K562 (cell line): ENCODE measurements around the gene GTPBP6. TPM values are rescaled to one million over a fixed set of nuclear protein-coding genes. Genes with fewer than 3 reads are reported as not detected.

Experiments
- ATAC-seq: fragments of 200-7000 bp; cut with Tn5 transposase; 3 replicates; pipeline ENCODE4 v1.9.1; 2020; ENCODE audit warnings: moderate library complexity
- BruUV-seq: library from RNA; stranded (reverse); fragments of 400-500 nt; replicated peaks from 2 replicates; lab custom pipeline; 2021; lab: Mats Ljungman, UMichigan
- CTCF ChIA-PET: fragments of 300-600 bp; formaldehyde crosslinking; extraction: SDS; loops from one replicate; lab custom pipeline; 2021; ENCODE audit warnings: low intra/inter-chr PET ratio; lab: Yijun Ruan, JAX
- POLR2A ChIA-PET: fragments of 300-600, 350-650 bp; sonication (Branson Sonifier 250); formaldehyde crosslinking; extraction: SDS; loops from one replicate; lab custom pipeline; 2021; ENCODE audit warnings: antibody characterized with exemption, inconsistent platforms; lab: Yijun Ruan, JAX
- DNase-seq, 4 experiments: peaks; one replicate each; pipeline versions ENCODE4 v3.0.0 to v3.0.0-alpha.2; 2011 to 2018; ENCODE audit warnings: low spot score in 3 of 4, mixed read lengths in 3 of 4; ENCODE audit errors: extremely low read depth in 1 of 4
- FAIRE-seq: peaks from 2 replicates; lab custom pipeline; 2011; peaks lifted over from hg19 to GRCh38; lab: Jason Lieb, UNC
- H2AFZ ChIP-seq: 2 replicates; pipeline ENCODE4 v1.6.0; 2011; ENCODE audit warnings: low read depth, low read length, control low read depth, inconsistent platforms
- H3K27ac ChIP-seq: fragments of 200-600 bp; 3 replicates; pipeline ENCODE4 v1.8.0; 2011; ENCODE audit warnings: low read depth, mild to moderate bottlenecking, control low read depth, inconsistent platforms, low read length, moderate library complexity, mixed read lengths; ENCODE audit errors: extremely low read depth
- H3K27me3 ChIP-seq, 2 experiments: fragments of 300-600 bp in 1 of 2; 2 replicates in 1 of 2; 3 replicates in 1 of 2; pipeline versions ENCODE4 v1.6.0 to v1.8.0; 2011; ENCODE audit warnings: inconsistent platforms in 2 of 2, low read length in 2 of 2, mild to moderate bottlenecking in 1 of 2, mixed read lengths in 1 of 2, moderate library complexity in 1 of 2; ENCODE audit not compliant: control insufficient read depth in 2 of 2, insufficient read depth in 2 of 2
- H3K36me3 ChIP-seq: fragments of 300-600 bp; 3 replicates; pipeline ENCODE4 v1.8.0; 2011; ENCODE audit warnings: mild to moderate bottlenecking, low read length, inconsistent platforms; ENCODE audit not compliant: control insufficient read depth, insufficient read depth
- H3K4me1 ChIP-seq, 2 experiments: fragments of 200-600 bp in 1 of 2; replicated peaks in 1 of 2; 2 replicates in 1 of 2; 3 replicates in 1 of 2; pipeline versions ENCODE4 v1.5.1 to v1.8.0; 2011; ENCODE audit warnings: inconsistent platforms in 2 of 2, low read length in 2 of 2, mild to moderate bottlenecking in 1 of 2, mixed read lengths in 1 of 2, moderate library complexity in 1 of 2; ENCODE audit not compliant: control insufficient read depth in 2 of 2, insufficient read depth in 2 of 2
- H3K4me2 ChIP-seq: 2 replicates; pipeline ENCODE4 v1.6.1; 2011; ENCODE audit warnings: low read length, control low read depth, inconsistent platforms, mixed read lengths; ENCODE audit not compliant: insufficient read depth
- H3K4me3 ChIP-seq: fragments of 200-600 bp; sonication (generic), shearing (Covaris generic); 2 replicates; pipeline ENCODE4 v1.5.1; 2016; ENCODE audit warnings: control low read depth, inconsistent platforms
- H3K79me2 ChIP-seq: fragments of 200-600 bp; 3 replicates; pipeline ENCODE4 v1.8.0; 2011; ENCODE audit warnings: low read length, inconsistent platforms; ENCODE audit not compliant: control insufficient read depth, insufficient read depth
- H3K9ac ChIP-seq, 2 experiments: 2 replicates each; pipeline versions ENCODE4 v1.6.0 to v1.6.1; 2011; ENCODE audit warnings: low read depth in 2 of 2, low read length in 2 of 2, control low read depth in 1 of 2, inconsistent platforms in 1 of 2, mild to moderate bottlenecking in 1 of 2, mixed read lengths in 1 of 2; ENCODE audit not compliant: insufficient read depth in 1 of 2
- H3K9me1 ChIP-seq: one replicate; pipeline ENCODE4 v1.6.0; 2011; ENCODE audit warnings: inconsistent platforms, mild to moderate bottlenecking, low read length, moderate library complexity; ENCODE audit not compliant: control insufficient read depth, insufficient read depth
- H3K9me3 ChIP-seq: replicated peaks from 2 replicates; pipeline ENCODE4 v1.5.1; 2011; ENCODE audit warnings: low read depth, low read length, inconsistent platforms; ENCODE audit not compliant: control insufficient read depth, insufficient read depth
- H4K20me1 ChIP-seq: replicated peaks from 2 replicates; pipeline ENCODE4 v1.6.1; 2011; ENCODE audit warnings: low read length, inconsistent platforms, mixed read lengths; ENCODE audit not compliant: control insufficient read depth, insufficient read depth
- CHD1 ChIP-seq: fragments of 200-600 bp; sonication (generic); IDR thresholded peaks from one replicate; pipeline ENCODE4 v1.6.1; 2012; ENCODE audit warnings: mild to moderate bottlenecking, moderate library complexity, low read length, inconsistent platforms
- EGR1 ChIP-seq: fragments of 450-650 bp; conservative IDR thresholded peaks from 2 replicates; pipeline ENCODE4 v1.6.1; 2017; ENCODE audit warnings: mild to moderate bottlenecking
- ETV1 ChIP-seq: fragments of 450-650 bp; conservative IDR thresholded peaks from 2 replicates; pipeline ENCODE4 v1.6.1; 2016; ENCODE audit warnings: missing genetic modification characterization, control low read depth, low read depth, missing compliant biosample characterization
- MAZ ChIP-seq, 2 experiments: fragments of 450-650 bp in 1 of 2; sonication (generic) in 1 of 2; formaldehyde crosslinking; IDR thresholded peaks in 1 of 2; conservative IDR thresholded peaks in 1 of 2; 2 replicates each; pipeline versions ENCODE4 v1.4.0 to v1.5.0; 2020; ENCODE audit warnings: mild to moderate bottlenecking in 1 of 2, missing genetic modification reagents in 1 of 2
- POLR2A ChIP-seq: fragments of 450-650 bp; conservative IDR thresholded peaks from 2 replicates; pipeline ENCODE4 v1.6.1; 2016
- POLR2G ChIP-seq: fragments of 200-400 bp; formaldehyde crosslinking; IDR thresholded peaks from 2 replicates; pipeline ENCODE4 v1.6.1; 2017; ENCODE audit warnings: low read depth, mild to moderate bottlenecking, antibody characterized with exemption, low read length, moderate library complexity
- PRDM10 ChIP-seq: fragments of 450-650 bp; IDR thresholded peaks from 2 replicates; pipeline ENCODE4 v1.6.1; 2018; ENCODE audit not compliant: partially characterized antibody
- RCOR1 ChIP-seq, 2 experiments: IDR thresholded peaks; 2 replicates each; pipeline ENCODE4 v1.6.1; 2012; ENCODE audit warnings: low read depth in 2 of 2, low read length in 2 of 2, borderline replicate concordance in 1 of 2, improper control_type of control experiment in 1 of 2
- SIX5 ChIP-seq, 2 experiments: IDR thresholded peaks; 2 replicates each; pipeline ENCODE4 v1.6.1; 2011; ENCODE audit warnings: low read length in 2 of 2, borderline replicate concordance in 1 of 2, low read depth in 1 of 2, mild to moderate bottlenecking in 1 of 2, moderate library complexity in 1 of 2; ENCODE audit not compliant: insufficient read depth in 1 of 2
- USF2 ChIP-seq: sonication (generic); formaldehyde crosslinking; IDR thresholded peaks from 2 replicates; pipeline ENCODE4 v1.5.0; 2020; ENCODE audit warnings: missing genetic modification reagents
- VEZF1 ChIP-seq: fragments of 200-800 bp; sonication (Bioruptor generic); IDR thresholded peaks from 2 replicates; pipeline ENCODE4 v1.6.1; 2017; ENCODE audit warnings: missing genetic modification characterization, missing compliant biosample characterization
- ZFP1 ChIP-seq: fragments of 450-650 bp; formaldehyde crosslinking; IDR thresholded peaks from 2 replicates; pipeline ENCODE4 v1.4.0; 2020; ENCODE audit warnings: mild to moderate bottlenecking, mixed read lengths
- ZNF175 ChIP-seq: fragments of 200-800 bp; sonication (Bioruptor generic); IDR thresholded peaks from 2 replicates; pipeline ENCODE4 v1.6.1; 2016; ENCODE audit warnings: low read depth, mild to moderate bottlenecking, missing genetic modification characterization, missing compliant biosample characterization
- ZNF695 ChIP-seq: fragments of 450-650 bp; formaldehyde crosslinking; IDR thresholded peaks from 2 replicates; pipeline ENCODE4 v1.4.0; 2020; ENCODE audit warnings: mild to moderate bottlenecking, moderate library complexity
- ZSCAN29 ChIP-seq: fragments of 450-650 bp; IDR thresholded peaks from 2 replicates; pipeline ENCODE4 v1.6.1; 2017
- WGBS: fragments of 100-300 bp; shearing (Covaris generic); methylation state at CpG from one replicate; pipeline ENCODE4 v1.1.6; 2016; ENCODE audit warnings: low coverage, mixed read lengths; ENCODE audit not compliant: insufficient coverage; ENCODE audit errors: missing lambda C conversion rate; 5-methylcytosine and 5-hydroxymethylcytosine counted together
- in situ Hi-C: fragments of 300-500 bp; cut with MboI; formaldehyde crosslinking; loops from 4 replicates; pipeline ENCODE4 v1.15.0; 2018; ENCODE audit warnings: inconsistent platforms, mixed read lengths
- intact Hi-C: fragments of 100-400 bp; cut with micrococcal nuclease; formaldehyde crosslinking; loops from 2 replicates; pipeline ENCODE4 v1.14.2; 2022
- polyA plus RNA-seq, 8 experiments: library from polyadenylated mRNA; depleted of rRNA in 4 of 8; stranded (reverse) in 5 of 8; unstranded in 3 of 8; fragments of >200 nt; fragmentation: Nextera tagmentation in 2 of 8; fragmentation: Illumina TruSeq in 1 of 8; extraction: Ambion mirVana in 2 of 8; extraction: Trizol in 1 of 8; gene quantifications; 2 replicates each; pipeline versions ENCODE4 v1.2.1 to v1.2.3, GENCODE V29; 2011 to 2014; ENCODE audit warnings: inconsistent platforms in 1 of 8, missing spikeins in 1 of 8
- total RNA-seq, 7 experiments: library from RNA; depleted of rRNA in 6 of 7; stranded (reverse); fragments of >200 nt in 6 of 7; fragmentation: Illumina TruSeq in 2 of 7; extraction: Trizol in 2 of 7; gene quantifications; 2 replicates each; pipeline versions ENCODE4 v1.2.1 to v1.2.3, GENCODE V29; 2011 to 2021; ENCODE audit warnings: low replicate concordance in 1 of 7

Gene GTPBP6
- total and polyA plus RNA-seq, 9 of the 15 experiments (the other 6 are each of a cell fraction or from before 2014, with no cell fraction given): 0.24 to 35.2 (median 8.0) TPM

- no peaks in the 10 kb centered on the region for H4K20me1 ChIP-seq
- no peaks in the 10 kb centered on the region for H3K9me1 ChIP-seq
- in situ Hi-C loops: no loop called here
- H3K4me1 ChIP-seq: peaks cover 4 to 27% of the 10 kb centered on the region in 2 experiments; a peak in 4 of 5 replicates
- intact Hi-C loops: no loop called here
- H3K27ac ChIP-seq: peak within 1 kb of the TSS; percentile 90
- POLR2A ChIA-PET: no interaction called here
- DNase-seq (peak; percentile 64 to 89 (median 77)), ATAC-seq (peak; percentile 68), FAIRE-seq (peak; percentile 85)
- H3K79me2 ChIP-seq: peaks cover 41% of the 10 kb centered on the region
- peak within 1 kb of the TSS; percentile 62 for H3K4me3 ChIP-seq
- peaks cover 25% of the 10 kb centered on the region for H3K36me3 ChIP-seq
- peak within 1 kb of the TSS; percentile 80 to 94 for H3K9ac ChIP-seq
- 0% methylated on average over 12 of the region's 25 CpGs for WGBS
- H2AFZ ChIP-seq: peak within 1 kb of the TSS; percentile 58; the same call in 1 of the 2 replicates
- no peaks in the 10 kb centered on the region for H3K27me3 ChIP-seq
- H3K9me3 ChIP-seq: no peaks in the 10 kb centered on the region
- TSS peak; percentile 57 for BruUV-seq
- CTCF ChIA-PET: no interaction called here
- H3K4me2 ChIP-seq: peak within 1 kb of the TSS; percentile 92
- TF ChIP-seq POLR2A: peak; percentile 44; the same call in 1 of the 2 replicates
- peak; percentile 20; the same call in 1 of the 2 replicates for TF ChIP-seq POLR2G
- TF ChIP-seq RCOR1 (IDR thresholded peaks at IDR 0.05; ENCODE audit: borderline replicate concordance in 1 of 2, low read depth in 2 of 2, low read length in 2 of 2): peak in 1 of 2 experiments; percentile 34; a peak in 1 of 4 replicates
- no peak for TF ChIP-seq ZNF175 (CRISPR knock-in tag)
- no peak for TF ChIP-seq SIX5 (IDR thresholded peaks at IDR 0.05; ENCODE audit: borderline replicate concordance in 1 of 2, insufficient read depth in 1 of 2, low read depth in 1 of 2, low read length in 2 of 2)
- no peak for TF ChIP-seq ZFP1 (CRISPR knock-in tag)
- TF ChIP-seq EGR1: 0 out of 2 replicates have a peak, but pooled peaks have one; percentile 17
- peak; percentile 82 for TF ChIP-seq PRDM10
- 0 out of 4 replicates have a peak, but pooled peaks of 1 of the 2 experiments have one; percentile 24 for TF ChIP-seq MAZ (CRISPR knock-in tag; conservative IDR thresholded peaks at IDR 0.05 in 1 of 2, IDR thresholded peaks at IDR 0.05 in 1 of 2)
- TF ChIP-seq ZSCAN29: 0 out of 2 replicates have a peak, but pooled peaks have one; percentile 38
- TF ChIP-seq CHD1: peak; percentile 39
- TF ChIP-seq USF2 (CRISPR knock-in tag): no peak
- peak; percentile 46; the same call in 1 of the 2 replicates for TF ChIP-seq ETV1 (tag)
- TF ChIP-seq VEZF1 (CRISPR knock-in tag): peak; percentile 63
- TF ChIP-seq ZNF695 (CRISPR knock-in tag): no peak
Measured at GRCh38 chrX:281166-281999, 37.2 kb downstream of the GTPBP6 start, which contains the start of gene PLCXD1. PLCXD1 (plus strand) TSS chrX:281381; CDS start chrX:284188, 2,807 bp downstream.
